Transverse colon (tissue), 4 donors: ENCODE measurements around the gene PYGO2. TPM values are rescaled to one million over a fixed set of nuclear protein-coding genes. Genes with fewer than 3 reads are reported as not detected.
"Not testable (repeated sequence)": the region's sequence is repeated elsewhere in the genome, so short reads cannot be mapped to it uniquely, and the experiment has no call there.

Experiments used
- DNase-seq: peaks from one replicate; pipeline ENCODE4 v3.0.0-alpha.2; 2019
- H3K27ac ChIP-seq, 4 donors: fragments of 200-600 bp; sonication (generic); 2 replicates each; pipeline ENCODE4 v1.5.1; 2016 to 2018; ENCODE audit warnings: inconsistent platforms in 4 of 4
- H3K27me3 ChIP-seq: fragments of 200-600 bp; sonication (generic); 2 replicates; pipeline ENCODE4 v1.5.1; 2017; ENCODE audit warnings: inconsistent platforms
- H3K36me3 ChIP-seq, 4 donors: fragments of 200-600 bp; sonication (generic); 2 replicates each; pipeline ENCODE4 v1.5.1; 2017 to 2019; ENCODE audit warnings: inconsistent platforms in 4 of 4
- H3K4me1 ChIP-seq, 4 donors: fragments of 200-600 bp; sonication (generic); 2 replicates each; pipeline ENCODE4 v1.5.1; 2017 to 2020; ENCODE audit warnings: inconsistent platforms in 4 of 4
- H3K4me3 ChIP-seq, 4 donors: fragments of 200-600 bp; sonication (generic); 1 replicate in 1 of 4; 2 replicates in 3 of 4; pipeline versions ENCODE4 v1.5.1 to v1.6.1; 2017 to 2019; ENCODE audit warnings: inconsistent platforms in 4 of 4
- H3K9me3 ChIP-seq, 2 donors: fragments of 200-600 bp; sonication (generic); 2 replicates each; pipeline ENCODE4 v1.5.1; 2017 to 2019; ENCODE audit warnings: inconsistent platforms in 2 of 2
- EP300 ChIP-seq: sonication (generic); formaldehyde crosslinking; IDR thresholded peaks from one replicate; pipeline ENCODE4 v1.6.1; 2017; ENCODE audit warnings: antibody characterized with exemption, low read depth
- POLR2A ChIP-seq: fragments of 450-650 bp; IDR thresholded peaks from one replicate; pipeline ENCODE4 v1.6.1; 2016; ENCODE audit warnings: antibody characterized with exemption, mild to moderate bottlenecking, moderate library complexity
- POLR2AphosphoS5 ChIP-seq, 3 donors: sonication (generic); formaldehyde crosslinking; IDR thresholded peaks; one replicate each; pipeline ENCODE4 v1.6.1; 2016; ENCODE audit warnings: antibody characterized with exemption in 3 of 3
- WGBS, 2 donors: methylation state at CpG; one replicate each; pipeline ENCODE4 v1.1.5; 2018; ENCODE audit warnings: low coverage in 1 of 2; 5-methylcytosine and 5-hydroxymethylcytosine counted together
- in situ Hi-C, 4 donors: fragments of 200-750 bp; cut with MboI; loops; one replicate each; pipeline versions ENCODE4 v1.15.0 to v1.15.1; 2017; ENCODE audit warnings: low sequenced_read_pairs in 3 of 4, low pct_ligation_motif_present in 1 of 4, low pct_unique_long_range_greater_than_20kb in 1 of 4
- intact Hi-C: fragments of 100-400 bp; cut with DNase I; formaldehyde crosslinking; loops from one replicate; pipeline ENCODE4 v1.15.1; 2023; ENCODE audit warnings: low total_unique reads
- total RNA-seq, 4 donors: library from RNA; depleted of rRNA; stranded (reverse); fragments of >200 nt; gene quantifications; one replicate each; pipeline ENCODE4 v1.1.0, GENCODE V29; 2016
- TF ChIP-seq, protein P1 (sequence below), 5 experiments: fragments of 200-600 bp in 3 of 5; fragments of 450-650 bp in 2 of 5; sonication (generic) in 3 of 5; IDR thresholded peaks; 1 replicate in 2 of 5; 2 replicates in 3 of 5; pipeline ENCODE4 v1.5.1; 2016 to 2017; ENCODE audit warnings: antibody characterized with exemption in 5 of 5, inconsistent platforms in 3 of 5, mild to moderate bottlenecking in 2 of 5, moderate library complexity in 1 of 5

The PYGO2 gene
- total RNA-seq, 4 donors from 2014 or later = 23.3 to 63.7 (median 29.0) TPM

DNA sequence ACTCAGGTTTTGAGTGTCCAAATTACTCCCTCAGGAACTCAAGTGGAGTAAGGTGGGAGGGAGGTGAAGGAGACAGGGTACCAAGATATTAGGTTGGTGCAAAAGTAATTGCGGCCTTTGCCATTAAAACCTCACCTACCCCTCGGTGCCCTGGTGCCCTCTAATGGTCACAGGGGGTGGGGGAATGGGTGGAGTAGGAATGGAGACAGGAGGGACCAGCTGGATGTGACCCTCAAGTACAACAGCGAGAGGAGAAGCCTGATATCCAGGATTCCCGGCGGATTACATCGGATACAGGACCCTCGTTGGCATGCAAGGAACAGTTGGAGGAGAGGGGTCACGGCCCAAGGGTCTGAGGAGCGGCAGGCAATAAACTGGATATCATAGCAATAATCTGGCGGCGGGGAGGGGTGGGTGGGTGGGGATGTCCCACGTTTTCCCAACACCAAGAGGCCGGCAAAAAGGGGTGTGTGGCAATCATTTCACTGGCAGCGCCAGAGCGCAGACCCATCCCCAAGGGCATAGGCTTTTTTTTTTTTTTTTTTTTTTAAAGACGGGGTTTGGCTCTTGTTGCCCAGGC is 36.7 kb upstream of the PYGO2 start:
- in situ Hi-C loops = no loop called here
- peaks cover 13 to 23% (median 19%) of the 10 kb centered on the region in 4 donors for H3K4me1 ChIP-seq
- H3K36me3 ChIP-seq = no peaks in the 10 kb centered on the region

GRCh38 chr1:154996966-154997701 is 35.6 kb upstream of the PYGO2 start:
- no peaks in the 10 kb centered on the region for H3K9me3 ChIP-seq
- no peak overlapping the region for H3K27ac ChIP-seq
- in situ Hi-C loops (no loop called here), intact Hi-C loops (no loop called here)
- TF ChIP-seq, protein P1, sequence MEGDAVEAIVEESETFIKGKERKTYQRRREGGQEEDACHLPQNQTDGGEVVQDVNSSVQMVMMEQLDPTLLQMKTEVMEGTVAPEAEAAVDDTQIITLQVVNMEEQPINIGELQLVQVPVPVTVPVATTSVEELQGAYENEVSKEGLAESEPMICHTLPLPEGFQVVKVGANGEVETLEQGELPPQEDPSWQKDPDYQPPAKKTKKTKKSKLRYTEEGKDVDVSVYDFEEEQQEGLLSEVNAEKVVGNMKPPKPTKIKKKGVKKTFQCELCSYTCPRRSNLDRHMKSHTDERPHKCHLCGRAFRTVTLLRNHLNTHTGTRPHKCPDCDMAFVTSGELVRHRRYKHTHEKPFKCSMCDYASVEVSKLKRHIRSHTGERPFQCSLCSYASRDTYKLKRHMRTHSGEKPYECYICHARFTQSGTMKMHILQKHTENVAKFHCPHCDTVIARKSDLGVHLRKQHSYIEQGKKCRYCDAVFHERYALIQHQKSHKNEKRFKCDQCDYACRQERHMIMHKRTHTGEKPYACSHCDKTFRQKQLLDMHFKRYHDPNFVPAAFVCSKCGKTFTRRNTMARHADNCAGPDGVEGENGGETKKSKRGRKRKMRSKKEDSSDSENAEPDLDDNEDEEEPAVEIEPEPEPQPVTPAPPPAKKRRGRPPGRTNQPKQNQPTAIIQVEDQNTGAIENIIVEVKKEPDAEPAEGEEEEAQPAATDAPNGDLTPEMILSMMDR (IDR thresholded peaks at IDR 0.05) = no peak
- no peak for TF ChIP-seq POLR2A
- TF ChIP-seq POLR2AphosphoS5 (IDR thresholded peaks at IDR 0.05) = no peak
- no peak for TF ChIP-seq EP300
- WGBS, 2 donors = 79% methylated on average over 15 of the region's 15 CpGs; no CpG with 5 or more reads in 1 of the 2 donors
- no peak overlapping the region for H3K4me3 ChIP-seq
- DNase-seq = no peak
- no peaks in the 10 kb centered on the region for H3K27me3 ChIP-seq
- peaks cover 13 to 23% (median 19%) of the 10 kb centered on the region in 4 donors for H3K4me1 ChIP-seq
- no peaks in the 10 kb centered on the region for H3K36me3 ChIP-seq

More for the DNA sequence above, 36.7 kb upstream of the PYGO2 start:
- Histone ChIP-seq H3K27ac (peak overlapping the region in 1 of 4 donors; percentile 100), H3K27me3 (no peaks in the 10 kb centered on the region), H3K9me3 (no peaks in the 10 kb centered on the region), H3K4me3 (no peak overlapping the region)
- TF ChIP-seq POLR2AphosphoS5 (IDR thresholded peaks at IDR 0.05) (no peak), POLR2A (no peak), EP300 (no peak)
- TF ChIP-seq, protein P1 (IDR thresholded peaks at IDR 0.05) = no peak
- WGBS, 2 donors = 71% methylated on average over 16 of the region's 16 CpGs; no CpG with 5 or more reads in 1 of the 2 donors
- intact Hi-C loops = no loop called here
- DNase-seq = no peak

DNA sequence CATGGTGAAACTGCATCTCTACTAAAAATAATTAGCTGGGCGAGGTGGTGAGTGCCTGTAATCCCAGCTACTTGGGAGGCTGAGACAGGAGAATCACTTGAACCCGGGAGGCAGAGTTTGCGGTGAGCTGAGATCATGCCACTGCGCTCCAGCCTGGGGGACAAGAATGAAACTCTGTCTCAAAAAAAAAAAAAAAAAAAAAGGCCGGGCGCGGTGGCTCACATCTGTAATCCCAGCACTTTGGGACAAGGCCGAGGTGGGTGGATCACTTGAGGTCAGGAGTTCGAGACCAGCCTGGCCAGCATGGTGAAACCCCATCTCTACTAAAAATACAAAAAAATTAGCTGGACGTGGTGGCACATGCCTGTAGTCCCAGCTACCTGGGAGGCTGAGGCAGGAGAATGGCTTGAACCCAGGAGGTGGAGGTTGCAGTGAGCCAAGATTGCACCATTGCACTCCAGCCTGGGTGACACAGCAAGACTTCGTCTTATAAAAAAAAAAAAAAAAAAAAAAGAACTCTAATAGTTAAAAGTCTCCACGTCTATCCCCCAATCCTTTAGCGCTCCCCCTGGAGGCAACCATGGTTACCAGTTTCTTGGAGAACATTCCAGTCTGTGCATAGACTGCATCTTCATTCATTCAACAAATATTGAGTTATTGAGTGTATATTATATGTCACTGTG is 33.9 kb upstream of the PYGO2 start:
- H3K4me3 ChIP-seq, intact Hi-C loops, H3K9me3 ChIP-seq, in situ Hi-C loops, H3K27me3 ChIP-seq, H3K36me3 ChIP-seq: not testable (repeated sequence)
- TF ChIP-seq, protein P1 (IDR thresholded peaks at IDR 0.05) = peak; percentile 10 to 48 (median 39)
- Histone ChIP-seq H3K27ac (peak overlapping the region in 1 of 4 donors; percentile 3), H3K4me1 (peaks cover 13 to 23% (median 19%) of the 10 kb centered on the region in 4 donors)
- 0 to 58% methylated on average over 3 to 13 of the region's 13 CpGs for WGBS, 2 donors
- peak; percentile 73 for DNase-seq

GRCh38 chr1:154994591-154994990 is 33.0 kb upstream of the PYGO2 start:
- H3K4me3 ChIP-seq = no peak overlapping the region
- no peaks in the 10 kb centered on the region for H3K36me3 ChIP-seq
- WGBS, 2 donors = 56% methylated on average over 3 of the region's 3 CpGs; no CpG with 5 or more reads in 1 of the 2 donors
- TF ChIP-seq POLR2A = no peak
- no peak for TF ChIP-seq EP300
- no peak for TF ChIP-seq POLR2AphosphoS5 (IDR thresholded peaks at IDR 0.05)
- TF ChIP-seq, protein P1 (IDR thresholded peaks at IDR 0.05) = no peak
- H3K4me1 ChIP-seq = peaks cover 6 to 16% (median 12%) of the 10 kb centered on the region in 4 donors
- intact Hi-C loops = no loop called here
- H3K9me3 ChIP-seq = no peaks in the 10 kb centered on the region
- no peaks in the 10 kb centered on the region for H3K27me3 ChIP-seq
- H3K27ac ChIP-seq = no peak overlapping the region
- DNase-seq = no peak
- in situ Hi-C loops = no loop called here
